Breast epithelium (tissue), 3 donors: Measurements from ENCODE around the gene ONECUT1.

ENCODE experiments used
- POLR2A ChIP-seq: fragments of 450-650 bp; IDR thresholded peaks from one replicate; pipeline ENCODE4 v1.6.1; 2016; ENCODE audit warnings: antibody characterized with exemption, mild to moderate bottlenecking, moderate library complexity
- TF ChIP-seq, protein P1 (sequence below), 3 donors: fragments of 450-650 bp; IDR thresholded peaks; one replicate each; pipeline ENCODE4 v1.5.1; 2016 to 2017; ENCODE audit warnings: antibody characterized with exemption in 3 of 3, mild to moderate bottlenecking in 3 of 3, moderate library complexity in 3 of 3

DNA sequence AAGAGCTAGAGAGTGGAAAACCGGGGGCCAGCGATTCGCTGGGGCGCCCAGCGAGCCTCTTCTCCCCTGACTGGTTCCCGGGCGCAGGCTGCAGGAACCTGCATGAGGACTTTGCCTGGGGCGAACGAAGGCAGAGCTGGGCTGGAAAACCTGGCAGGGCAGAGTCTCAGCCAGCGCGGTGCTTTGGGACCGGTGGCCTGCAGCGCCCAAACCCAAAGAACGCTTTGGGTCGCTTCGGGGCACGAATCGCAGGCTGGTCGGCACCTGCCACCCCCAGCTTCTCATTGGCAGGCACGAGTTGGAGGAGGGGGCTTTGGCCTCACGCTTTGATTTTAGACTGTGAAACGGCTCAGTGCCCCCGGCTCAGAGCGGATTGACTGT lies 3.0 kb downstream of the ONECUT1 start:
- TF ChIP-seq, protein P1, sequence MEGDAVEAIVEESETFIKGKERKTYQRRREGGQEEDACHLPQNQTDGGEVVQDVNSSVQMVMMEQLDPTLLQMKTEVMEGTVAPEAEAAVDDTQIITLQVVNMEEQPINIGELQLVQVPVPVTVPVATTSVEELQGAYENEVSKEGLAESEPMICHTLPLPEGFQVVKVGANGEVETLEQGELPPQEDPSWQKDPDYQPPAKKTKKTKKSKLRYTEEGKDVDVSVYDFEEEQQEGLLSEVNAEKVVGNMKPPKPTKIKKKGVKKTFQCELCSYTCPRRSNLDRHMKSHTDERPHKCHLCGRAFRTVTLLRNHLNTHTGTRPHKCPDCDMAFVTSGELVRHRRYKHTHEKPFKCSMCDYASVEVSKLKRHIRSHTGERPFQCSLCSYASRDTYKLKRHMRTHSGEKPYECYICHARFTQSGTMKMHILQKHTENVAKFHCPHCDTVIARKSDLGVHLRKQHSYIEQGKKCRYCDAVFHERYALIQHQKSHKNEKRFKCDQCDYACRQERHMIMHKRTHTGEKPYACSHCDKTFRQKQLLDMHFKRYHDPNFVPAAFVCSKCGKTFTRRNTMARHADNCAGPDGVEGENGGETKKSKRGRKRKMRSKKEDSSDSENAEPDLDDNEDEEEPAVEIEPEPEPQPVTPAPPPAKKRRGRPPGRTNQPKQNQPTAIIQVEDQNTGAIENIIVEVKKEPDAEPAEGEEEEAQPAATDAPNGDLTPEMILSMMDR (IDR thresholded peaks at IDR 0.05): no peak
- no peak for TF ChIP-seq POLR2A
